Measurements from ENCODE around the gene PLA2G2A. TPM values are rescaled to one million over a fixed set of nuclear protein-coding genes. Genes with fewer than 3 reads are reported as not detected.
"Not testable (repeated sequence)": the region's sequence is repeated elsewhere in the genome, so short reads cannot be mapped to it uniquely, and the experiment has no call there.

PLA2G2A gene
- polyA plus RNA-seq, 1 donor (not counting 4 experiments of a cell fraction or from before 2014, with no cell fraction given) = 0.08 TPM

DNA sequence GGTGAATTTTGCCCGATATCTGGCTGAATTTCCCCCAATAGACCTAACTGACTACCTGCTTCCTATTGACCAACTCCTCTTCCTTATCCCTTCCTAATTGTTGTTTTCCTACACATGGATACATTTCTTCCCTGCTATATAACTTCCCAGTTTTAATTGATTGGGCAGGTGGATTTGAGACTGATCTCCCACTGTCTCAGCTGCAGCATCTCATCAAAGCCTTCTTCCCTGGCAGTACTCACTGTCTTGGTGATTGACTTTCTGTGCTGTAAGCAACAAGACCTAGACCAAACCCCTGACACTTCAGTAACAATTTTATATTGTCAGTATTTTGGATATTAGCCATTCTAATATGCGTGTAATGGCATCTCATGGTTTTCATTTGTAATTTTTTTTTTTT, 11.3 kb upstream of the PLA2G2A start:
- H3K27me3 ChIP-seq (ENCODE audit: control insufficient read depth, extremely low read depth, insufficient read depth, low read length) = peaks cover 4% of the 10 kb centered on the region
- no peak overlapping the region for H3K9ac ChIP-seq (ENCODE audit: control insufficient read depth, extremely low read depth, insufficient read depth, low read length)
- no peaks in the 10 kb centered on the region for H4K20me1 ChIP-seq (ENCODE audit: control insufficient read depth, extremely low read depth, insufficient read depth, low read length)
- TF ChIP-seq, protein P1, sequence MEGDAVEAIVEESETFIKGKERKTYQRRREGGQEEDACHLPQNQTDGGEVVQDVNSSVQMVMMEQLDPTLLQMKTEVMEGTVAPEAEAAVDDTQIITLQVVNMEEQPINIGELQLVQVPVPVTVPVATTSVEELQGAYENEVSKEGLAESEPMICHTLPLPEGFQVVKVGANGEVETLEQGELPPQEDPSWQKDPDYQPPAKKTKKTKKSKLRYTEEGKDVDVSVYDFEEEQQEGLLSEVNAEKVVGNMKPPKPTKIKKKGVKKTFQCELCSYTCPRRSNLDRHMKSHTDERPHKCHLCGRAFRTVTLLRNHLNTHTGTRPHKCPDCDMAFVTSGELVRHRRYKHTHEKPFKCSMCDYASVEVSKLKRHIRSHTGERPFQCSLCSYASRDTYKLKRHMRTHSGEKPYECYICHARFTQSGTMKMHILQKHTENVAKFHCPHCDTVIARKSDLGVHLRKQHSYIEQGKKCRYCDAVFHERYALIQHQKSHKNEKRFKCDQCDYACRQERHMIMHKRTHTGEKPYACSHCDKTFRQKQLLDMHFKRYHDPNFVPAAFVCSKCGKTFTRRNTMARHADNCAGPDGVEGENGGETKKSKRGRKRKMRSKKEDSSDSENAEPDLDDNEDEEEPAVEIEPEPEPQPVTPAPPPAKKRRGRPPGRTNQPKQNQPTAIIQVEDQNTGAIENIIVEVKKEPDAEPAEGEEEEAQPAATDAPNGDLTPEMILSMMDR (optimal IDR thresholded peaks at IDR 0.05 in 1 of 3, IDR thresholded peaks at IDR 0.05 in 1 of 3, conservative IDR thresholded peaks at IDR 0.05 in 1 of 3; ENCODE audit: extremely low read depth in 1 of 3, insufficient read depth in 2 of 3, low read length in 3 of 3) = no peak
- no peak for TF ChIP-seq EZH2 (IDR thresholded peaks at IDR 0.05; ENCODE audit: low read length)
- no peak overlapping the region for H2AFZ ChIP-seq (ENCODE audit: control insufficient read depth, low read length)
- H3K9me1 ChIP-seq (ENCODE audit: control insufficient read depth, extremely low read depth, insufficient read depth, low read length) = no peaks in the 10 kb centered on the region
- H3K4me3 ChIP-seq (ENCODE audit: control insufficient read depth in 2 of 3, extremely low read depth in 1 of 3, insufficient read depth in 2 of 3, low read depth in 1 of 3, low read length in 3 of 3) = no peak overlapping the region
- H3K4me2 ChIP-seq (ENCODE audit: control insufficient read depth, extremely low read depth, insufficient read depth, low read depth, low read length) = no peak overlapping the region
- FAIRE-seq (no peak), DNase-seq (ENCODE audit: low read depth, low spot score) (no peak)
- H3K4me1 ChIP-seq (ENCODE audit: control insufficient read depth, extremely low read depth, insufficient read depth, low read length) = no peaks in the 10 kb centered on the region
- H3K27ac ChIP-seq (ENCODE audit: control insufficient read depth, insufficient read depth, low read length) = no peak overlapping the region
- H3K36me3 ChIP-seq (ENCODE audit: control insufficient read depth in 2 of 2, extremely low read depth in 1 of 2, insufficient read depth in 2 of 2, low read length in 2 of 2) = no peaks in the 10 kb centered on the region
- no peaks in the 10 kb centered on the region for H3K79me2 ChIP-seq (ENCODE audit: control insufficient read depth, insufficient read depth, low read length)
- dilution Hi-C loops (cut with MboI; ENCODE audit: extremely low pct_ligation_motif_present, low sequenced_read_pairs) = no loop called here
- H3K9me3 ChIP-seq (ENCODE audit: control insufficient read depth, low read depth, low read length) = no peaks in the 10 kb centered on the region

DNA sequence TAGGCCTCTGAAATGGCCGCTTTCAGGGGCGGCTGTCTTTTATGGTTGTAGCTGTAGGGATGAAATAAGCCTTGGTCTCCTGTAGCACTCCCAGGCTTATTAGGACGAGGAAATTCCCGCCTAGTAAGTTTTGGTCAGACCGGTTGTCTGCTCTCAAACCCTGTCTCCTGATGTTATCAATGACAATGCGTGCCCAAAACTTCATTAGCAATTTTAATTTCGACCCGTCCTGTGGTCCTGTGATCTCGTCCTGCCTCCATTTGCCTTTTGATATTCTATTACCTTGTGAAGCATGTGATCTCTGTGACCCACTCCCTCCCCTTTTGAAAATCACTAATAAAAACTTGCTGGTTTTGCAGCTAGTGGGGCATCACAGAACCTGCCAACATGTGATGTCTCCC, 10.8 kb upstream of the PLA2G2A start:
- FAIRE-seq; H3K4me3 ChIP-seq (ENCODE audit: control insufficient read depth in 2 of 3, extremely low read depth in 1 of 3, insufficient read depth in 2 of 3, low read depth in 1 of 3, low read length in 3 of 3); H3K27me3 ChIP-seq (ENCODE audit: control insufficient read depth, extremely low read depth, insufficient read depth, low read length): not testable (repeated sequence)

GRCh38 chr1:19988267-19989006, 9.0 kb upstream of the PLA2G2A start:
- Histone ChIP-seq H3K9me1 (ENCODE audit: control insufficient read depth, extremely low read depth, insufficient read depth, low read length) (no peaks in the 10 kb centered on the region), H3K4me1 (ENCODE audit: control insufficient read depth, extremely low read depth, insufficient read depth, low read length) (no peaks in the 10 kb centered on the region), H3K27ac (ENCODE audit: control insufficient read depth, insufficient read depth, low read length) (no peak overlapping the region), H3K4me3 (ENCODE audit: control insufficient read depth in 2 of 3, extremely low read depth in 1 of 3, insufficient read depth in 2 of 3, low read depth in 1 of 3, low read length in 3 of 3) (no peak overlapping the region), H4K20me1 (ENCODE audit: control insufficient read depth, extremely low read depth, insufficient read depth, low read length) (no peaks in the 10 kb centered on the region), H2AFZ (ENCODE audit: control insufficient read depth, low read length) (no peak overlapping the region), H3K36me3 (ENCODE audit: control insufficient read depth in 2 of 2, extremely low read depth in 1 of 2, insufficient read depth in 2 of 2, low read length in 2 of 2) (no peaks in the 10 kb centered on the region), H3K4me2 (ENCODE audit: control insufficient read depth, extremely low read depth, insufficient read depth, low read depth, low read length) (no peak overlapping the region), H3K27me3 (ENCODE audit: control insufficient read depth, extremely low read depth, insufficient read depth, low read length) (no peaks in the 10 kb centered on the region), H3K79me2 (ENCODE audit: control insufficient read depth, insufficient read depth, low read length) (no peaks in the 10 kb centered on the region), H3K9ac (ENCODE audit: control insufficient read depth, extremely low read depth, insufficient read depth, low read length) (no peak overlapping the region), H3K9me3 (ENCODE audit: control insufficient read depth, low read depth, low read length) (no peaks in the 10 kb centered on the region)
- FAIRE-seq = no peak
- dilution Hi-C loops (cut with MboI; ENCODE audit: extremely low pct_ligation_motif_present, low sequenced_read_pairs) = no loop called here
- DNase-seq (ENCODE audit: low read depth, low spot score) = no peak
- TF ChIP-seq, protein P1 (optimal IDR thresholded peaks at IDR 0.05 in 1 of 3, IDR thresholded peaks at IDR 0.05 in 1 of 3, conservative IDR thresholded peaks at IDR 0.05 in 1 of 3; ENCODE audit: extremely low read depth in 1 of 3, insufficient read depth in 2 of 3, low read length in 3 of 3) = no peak
- no peak for TF ChIP-seq EZH2 (IDR thresholded peaks at IDR 0.05; ENCODE audit: low read length)

More for the DNA sequence above, 10.8 kb upstream of the PLA2G2A start:
- H3K9ac ChIP-seq (ENCODE audit: control insufficient read depth, extremely low read depth, insufficient read depth, low read length); dilution Hi-C loops (cut with MboI; ENCODE audit: extremely low pct_ligation_motif_present, low sequenced_read_pairs); H3K79me2 ChIP-seq (ENCODE audit: control insufficient read depth, insufficient read depth, low read length); H3K9me1 ChIP-seq (ENCODE audit: control insufficient read depth, extremely low read depth, insufficient read depth, low read length); H3K4me2 ChIP-seq (ENCODE audit: control insufficient read depth, extremely low read depth, insufficient read depth, low read depth, low read length); DNase-seq (ENCODE audit: low read depth, low spot score); H4K20me1 ChIP-seq (ENCODE audit: control insufficient read depth, extremely low read depth, insufficient read depth, low read length); H2AFZ ChIP-seq (ENCODE audit: control insufficient read depth, low read length); H3K36me3 ChIP-seq (ENCODE audit: control insufficient read depth in 2 of 2, extremely low read depth in 1 of 2, insufficient read depth in 2 of 2, low read length in 2 of 2); H3K4me1 ChIP-seq (ENCODE audit: control insufficient read depth, extremely low read depth, insufficient read depth, low read length); H3K9me3 ChIP-seq (ENCODE audit: control insufficient read depth, low read depth, low read length); H3K27ac ChIP-seq (ENCODE audit: control insufficient read depth, insufficient read depth, low read length): not testable (repeated sequence)
